ENCODE results near the gene CNBD2.
"Not testable (repeated sequence)": the region's sequence is repeated elsewhere in the genome, so short reads cannot be mapped to it uniquely, and the experiment has no call there.

Gene CNBD2

DNA sequence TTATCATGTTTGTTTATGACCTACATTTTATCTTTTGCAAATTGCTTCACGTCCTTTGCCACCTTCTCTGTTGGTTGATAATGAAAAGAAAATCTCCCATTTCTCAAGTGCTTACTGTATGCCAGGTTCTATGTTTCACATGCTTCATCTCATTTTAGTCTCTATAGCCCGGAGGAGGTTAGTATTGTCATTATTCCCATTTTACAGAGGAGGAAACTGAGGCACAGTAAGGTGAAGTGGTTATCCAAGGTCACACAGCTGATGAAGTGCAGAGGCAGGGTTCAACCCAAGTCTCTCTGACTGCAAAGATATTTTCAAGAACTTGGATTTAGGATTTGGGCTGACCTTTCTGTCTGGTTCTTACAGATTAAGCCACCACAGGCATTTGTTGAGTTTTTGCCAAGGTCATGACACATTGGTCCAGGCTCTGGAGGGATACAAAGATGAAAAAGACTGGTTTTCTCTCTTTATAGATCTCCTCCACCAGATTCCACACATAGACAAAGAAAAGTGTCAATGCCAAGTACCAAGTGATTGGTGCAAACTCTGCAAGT is 20.6 kb downstream of the CNBD2 start:
- Histone ChIP-seq H4K8ac (ENCODE audit: low read depth, low read length) (no peak overlapping the region), H3K79me1 (ENCODE audit: low read length) (no peaks in the 10 kb centered on the region), H2BK15ac (replicated peaks; ENCODE audit: low read depth) (no peak overlapping the region), H3K4me2 (ENCODE audit: low read length) (no peak overlapping the region), H2AK5ac (ENCODE audit: low read length) (no peak overlapping the region), H3K27me3 (ENCODE audit: insufficient read depth, low read length, poor library complexity) (no peaks in the 10 kb centered on the region), H3K56ac (ENCODE audit: low read length) (no peak overlapping the region), H3K18ac (ENCODE audit: low read length) (no peak overlapping the region), H3K4ac (ENCODE audit: low read depth, low read length) (no peak overlapping the region), H2BK5ac (ENCODE audit: low read length) (no peak overlapping the region), H2BK120ac (ENCODE audit: low read depth, low read length) (no peak overlapping the region), H3K4me3 (ENCODE audit: low read length) (no peak overlapping the region), H3K36me3 (ENCODE audit: control insufficient read depth, insufficient read depth, low read length) (no peaks in the 10 kb centered on the region), H4K5ac (ENCODE audit: low read length) (no peak overlapping the region), H3K79me2 (ENCODE audit: control insufficient read depth, insufficient read depth, low read length) (no peaks in the 10 kb centered on the region), H3K23ac (ENCODE audit: low read length) (no peak overlapping the region), H3K27ac (ENCODE audit: low read depth, low read length) (no peak overlapping the region), H3K4me1 (ENCODE audit: control insufficient read depth, low read depth, low read length) (no peaks in the 10 kb centered on the region), H3K9ac (ENCODE audit: low read length) (no peak overlapping the region)
- DNase-seq: no peak
- WGBS (ENCODE audit: extremely low coverage, insufficient coverage, low lambda C conversion rate): no CpG with 5 or more reads among the region's 2 CpGs

DNA sequence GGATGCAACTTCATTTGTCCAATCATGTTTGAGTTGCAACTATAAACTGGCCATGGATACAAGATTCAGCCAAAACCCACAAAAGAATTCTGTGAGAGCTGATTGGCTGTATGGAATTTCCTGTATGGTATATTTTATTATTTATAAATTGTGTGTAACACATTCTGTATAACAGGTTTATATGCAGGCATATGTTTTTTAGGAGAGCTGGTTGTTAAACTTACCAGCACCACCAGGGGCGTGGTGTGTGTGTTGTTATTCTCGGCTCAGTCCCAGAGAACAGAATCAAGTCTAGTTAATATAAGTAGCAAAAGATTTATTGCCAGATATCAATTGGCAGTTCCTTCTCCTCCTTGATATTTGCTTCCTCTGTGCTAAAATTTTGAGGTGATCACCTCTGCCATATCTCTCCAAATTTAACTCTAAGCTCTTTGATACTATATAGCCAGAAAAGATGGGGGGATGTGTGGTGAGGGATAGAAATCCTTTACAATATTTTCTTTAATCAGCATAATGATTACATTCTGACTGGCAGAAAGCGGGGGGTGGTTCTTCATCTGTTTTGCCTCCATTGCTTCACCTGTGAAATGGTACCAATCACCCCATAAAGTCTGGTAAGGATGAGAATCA is 22.9 kb downstream of the CNBD2 start:
- Histone ChIP-seq H3K79me2 (ENCODE audit: control insufficient read depth, insufficient read depth, low read length) (no peaks in the 10 kb centered on the region), H3K4me3 (ENCODE audit: low read length) (no peak overlapping the region), H4K5ac (ENCODE audit: low read length) (no peak overlapping the region)

DNA sequence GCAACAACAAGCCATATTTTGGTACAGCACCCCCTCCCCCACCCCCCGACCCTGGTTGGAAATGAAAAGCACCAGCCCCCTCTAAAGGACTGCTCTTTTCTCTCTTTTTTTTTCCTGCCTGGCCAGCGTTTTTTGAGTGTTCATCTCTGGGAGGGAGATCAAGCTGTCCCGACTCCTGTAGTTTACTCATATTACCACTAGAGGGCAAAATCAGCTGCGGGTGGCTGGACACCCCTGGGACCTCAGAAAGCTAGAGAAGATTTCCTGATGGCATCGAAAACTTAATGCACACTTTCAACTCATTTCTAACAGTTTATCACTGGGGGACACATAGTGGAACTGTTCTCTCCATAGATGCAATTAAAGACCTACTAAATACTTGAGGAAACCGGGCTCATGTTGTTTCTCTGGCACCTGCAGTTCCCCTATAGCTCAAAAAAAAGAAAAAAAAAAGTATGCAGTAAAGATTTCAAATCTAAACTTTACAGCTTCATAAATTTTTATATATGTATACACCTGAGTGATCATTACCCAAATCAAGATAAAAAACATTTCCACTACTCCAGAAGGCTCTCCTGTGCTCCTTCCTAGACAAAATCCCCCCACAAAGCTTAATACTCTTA is 24.4 kb downstream of the CNBD2 start:
- Histone ChIP-seq H3K27ac (ENCODE audit: low read depth, low read length) (no peak overlapping the region), H3K4ac (ENCODE audit: low read depth, low read length) (no peak overlapping the region), H3K9ac (ENCODE audit: low read length) (no peak overlapping the region), H4K8ac (ENCODE audit: low read depth, low read length) (no peak overlapping the region), H3K79me2 (ENCODE audit: control insufficient read depth, insufficient read depth, low read length) (no peaks in the 10 kb centered on the region), H2BK120ac (ENCODE audit: low read depth, low read length) (no peak overlapping the region), H3K36me3 (ENCODE audit: control insufficient read depth, insufficient read depth, low read length) (no peaks in the 10 kb centered on the region), H3K23ac (ENCODE audit: low read length) (no peak overlapping the region), H3K4me3 (ENCODE audit: low read length) (no peak overlapping the region), H3K27me3 (ENCODE audit: insufficient read depth, low read length, poor library complexity) (no peaks in the 10 kb centered on the region), H2BK15ac (replicated peaks; ENCODE audit: low read depth) (no peak overlapping the region), H2BK5ac (ENCODE audit: low read length) (no peak overlapping the region), H2AK5ac (ENCODE audit: low read length) (no peak overlapping the region), H3K79me1 (ENCODE audit: low read length) (no peaks in the 10 kb centered on the region), H3K4me2 (ENCODE audit: low read length) (no peak overlapping the region), H3K18ac (ENCODE audit: low read length) (no peak overlapping the region), H3K56ac (ENCODE audit: low read length) (no peak overlapping the region), H4K5ac (ENCODE audit: low read length) (no peak overlapping the region), H3K4me1 (ENCODE audit: control insufficient read depth, low read depth, low read length) (no peaks in the 10 kb centered on the region)
- DNase-seq: peak; percentile 78
- WGBS (ENCODE audit: extremely low coverage, insufficient coverage, low lambda C conversion rate): no CpG with 5 or more reads among the region's 6 CpGs

More for the DNA sequence above, 22.9 kb downstream of the CNBD2 start:
- Histone ChIP-seq H4K8ac (ENCODE audit: low read depth, low read length) (no peak overlapping the region), H3K79me1 (ENCODE audit: low read length) (no peaks in the 10 kb centered on the region), H3K23ac (ENCODE audit: low read length) (no peak overlapping the region), H3K36me3 (ENCODE audit: control insufficient read depth, insufficient read depth, low read length) (no peaks in the 10 kb centered on the region), H2BK5ac (ENCODE audit: low read length) (no peak overlapping the region), H3K18ac (ENCODE audit: low read length) (no peak overlapping the region), H3K27me3 (ENCODE audit: insufficient read depth, low read length, poor library complexity) (no peaks in the 10 kb centered on the region), H2BK15ac (replicated peaks; ENCODE audit: low read depth) (no peak overlapping the region), H3K4ac (ENCODE audit: low read depth, low read length) (no peak overlapping the region), H2BK120ac (ENCODE audit: low read depth, low read length) (no peak overlapping the region), H3K4me2 (ENCODE audit: low read length) (no peak overlapping the region), H3K9ac (ENCODE audit: low read length) (no peak overlapping the region), H2AK5ac (ENCODE audit: low read length) (no peak overlapping the region), H3K4me1 (ENCODE audit: control insufficient read depth, low read depth, low read length) (no peaks in the 10 kb centered on the region), H3K56ac (ENCODE audit: low read length) (no peak overlapping the region), H3K27ac (ENCODE audit: low read depth, low read length) (no peak overlapping the region)
- WGBS (ENCODE audit: extremely low coverage, insufficient coverage, low lambda C conversion rate): no CpG with 5 or more reads among the region's 3 CpGs
- DNase-seq: no peak

DNA sequence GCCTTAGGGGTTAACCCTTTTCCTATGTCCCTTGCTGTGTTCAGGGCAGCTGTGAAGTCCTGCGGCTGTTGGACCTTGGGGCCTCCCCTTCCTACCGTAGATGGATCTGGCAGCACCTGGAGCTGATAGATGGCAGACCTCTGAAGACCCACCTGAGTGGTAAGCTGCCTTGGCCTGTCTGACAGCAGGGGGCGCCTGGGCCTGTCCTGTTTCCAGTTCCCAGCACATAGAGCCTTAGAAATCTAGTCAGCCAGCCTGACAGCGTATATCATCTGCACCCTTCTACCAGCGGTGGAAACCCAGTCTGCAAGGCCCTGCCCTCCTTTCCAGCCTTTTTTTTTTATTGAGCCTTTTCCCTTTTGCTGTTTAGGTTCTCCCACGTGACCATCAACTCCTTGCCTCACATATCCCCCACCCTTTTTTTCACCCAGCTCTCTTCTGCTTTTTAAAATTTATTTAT is 26.6 kb downstream of the CNBD2 start:
- peak; percentile 93 for DNase-seq
- H2AK5ac ChIP-seq (ENCODE audit: low read length): no peak overlapping the region
- H3K79me1 ChIP-seq (ENCODE audit: low read length): no peaks in the 10 kb centered on the region
- H3K4me1 ChIP-seq (ENCODE audit: control insufficient read depth, low read depth, low read length): no peaks in the 10 kb centered on the region
- H3K79me2 ChIP-seq (ENCODE audit: control insufficient read depth, insufficient read depth, low read length): no peaks in the 10 kb centered on the region
- H3K4me3 ChIP-seq (ENCODE audit: low read length): no peak overlapping the region
- H3K36me3 ChIP-seq (ENCODE audit: control insufficient read depth, insufficient read depth, low read length): no peaks in the 10 kb centered on the region
- H2BK120ac ChIP-seq (ENCODE audit: low read depth, low read length): no peak overlapping the region
- H3K27ac ChIP-seq (ENCODE audit: low read depth, low read length): no peak overlapping the region
- H2BK15ac ChIP-seq (replicated peaks; ENCODE audit: low read depth): no peak overlapping the region
- no CpG with 5 or more reads among the region's 6 CpGs for WGBS (ENCODE audit: extremely low coverage, insufficient coverage, low lambda C conversion rate)
- no peak overlapping the region for H3K4me2 ChIP-seq (ENCODE audit: low read length)
- H3K56ac ChIP-seq (ENCODE audit: low read length): no peak overlapping the region
- H2BK5ac ChIP-seq (ENCODE audit: low read length): no peak overlapping the region
- H3K18ac ChIP-seq (ENCODE audit: low read length): no peak overlapping the region
- no peak overlapping the region for H3K9ac ChIP-seq (ENCODE audit: low read length)
- H4K8ac ChIP-seq (ENCODE audit: low read depth, low read length): no peak overlapping the region
- no peak overlapping the region for H4K5ac ChIP-seq (ENCODE audit: low read length)
- no peak overlapping the region for H3K23ac ChIP-seq (ENCODE audit: low read length)
- H3K4ac ChIP-seq (ENCODE audit: low read depth, low read length): no peak overlapping the region
- H3K27me3 ChIP-seq (ENCODE audit: insufficient read depth, low read length, poor library complexity): no peaks in the 10 kb centered on the region

DNA sequence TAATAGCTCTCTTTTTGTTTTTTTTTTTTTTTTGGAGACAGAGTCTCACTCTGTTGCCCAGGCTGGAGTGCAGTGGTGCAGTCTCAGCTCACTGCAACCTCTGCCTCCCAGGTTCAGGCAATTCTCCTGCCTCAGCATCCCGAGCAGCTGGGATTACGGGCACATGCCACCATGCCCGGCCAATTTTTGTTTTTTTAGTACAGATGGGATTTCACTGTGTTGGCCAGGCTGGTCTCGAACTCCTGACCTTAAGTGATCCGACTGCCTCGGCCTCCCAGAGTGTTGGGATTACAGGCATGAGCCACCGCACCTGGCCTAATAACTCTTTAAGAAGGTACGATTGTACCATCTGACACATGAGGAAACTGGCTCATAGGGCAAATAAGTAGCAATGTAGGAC is 28.1 kb downstream of the CNBD2 start:
- not testable (repeated sequence) for H3K23ac ChIP-seq (ENCODE audit: low read length); H3K79me1 ChIP-seq (ENCODE audit: low read length); H3K79me2 ChIP-seq (ENCODE audit: control insufficient read depth, insufficient read depth, low read length); H2AK5ac ChIP-seq (ENCODE audit: low read length); H4K5ac ChIP-seq (ENCODE audit: low read length); H3K27ac ChIP-seq (ENCODE audit: low read depth, low read length); H3K18ac ChIP-seq (ENCODE audit: low read length); H4K8ac ChIP-seq (ENCODE audit: low read depth, low read length); H3K4me3 ChIP-seq (ENCODE audit: low read length); H3K4ac ChIP-seq (ENCODE audit: low read depth, low read length); H2BK15ac ChIP-seq (replicated peaks; ENCODE audit: low read depth); H3K27me3 ChIP-seq (ENCODE audit: insufficient read depth, low read length, poor library complexity); H3K9ac ChIP-seq (ENCODE audit: low read length); H3K4me2 ChIP-seq (ENCODE audit: low read length); DNase-seq; H3K36me3 ChIP-seq (ENCODE audit: control insufficient read depth, insufficient read depth, low read length); H2BK5ac ChIP-seq (ENCODE audit: low read length); H2BK120ac ChIP-seq (ENCODE audit: low read depth, low read length); H3K56ac ChIP-seq (ENCODE audit: low read length); H3K4me1 ChIP-seq (ENCODE audit: control insufficient read depth, low read depth, low read length)
- WGBS (ENCODE audit: extremely low coverage, insufficient coverage, low lambda C conversion rate): no CpG with 5 or more reads among the region's 8 CpGs
